ENCODE data around the gene MDH1B. TPM values are rescaled to one million over a fixed set of nuclear protein-coding genes. Genes with fewer than 3 reads are reported as not detected.
A peak's percentile ranks its signal among the peaks of the same experiment; 100 is the strongest.

Gene MDH1B
- total and polyA plus RNA-seq, 8 donors: 0.52 to 7.4 (median 4.7) TPM

- Histone ChIP-seq H3K27ac (no peak overlapping the region), H3K4me3 (no peak overlapping the region), H3K27me3 (no peaks in the 10 kb centered on the region), H3K4me1 (no peaks in the 10 kb centered on the region), H3K36me3 (no peaks in the 10 kb centered on the region), H3K9me3 (no peaks in the 10 kb centered on the region)
- peak in 2 of 4 donors; percentile 46 to 57 for DNase-seq
- intact Hi-C loops (cut with DNase I): loop anchor here in 1 of 2 donors (10.0 kb wide), 2 partner anchors 91 to 781 kb away; no protein-coding TSS in a partner anchor
- peak; percentile 97 for ATAC-seq
- TF ChIP-seq CTCF (IDR thresholded peaks at IDR 0.05): peak; percentile 54 to 65
Measured at GRCh38 chr2:206693399-206694137, 71.6 kb downstream of the MDH1B start.

GRCh38 chr2:206692971-206693370 is 72.2 kb downstream of the MDH1B start:
- no peak for TF ChIP-seq CTCF (IDR thresholded peaks at IDR 0.05)
- intact Hi-C loops (cut with DNase I): loop anchor here in 1 of 2 donors (10.0 kb wide), 2 partner anchors 92 to 782 kb away; no protein-coding TSS in a partner anchor
- no peaks in the 10 kb centered on the region for H3K27me3 ChIP-seq

GRCh38 chr2:206688990-206689389 is 76.1 kb downstream of the MDH1B start:
- Histone ChIP-seq H3K27ac (no peak overlapping the region), H3K27me3 (peaks cover 0 to 5% of the 10 kb centered on the region in 2 donors), H3K9me3 (no peaks in the 10 kb centered on the region), H3K4me1 (no peaks in the 10 kb centered on the region), H3K4me3 (no peak overlapping the region), H3K36me3 (no peaks in the 10 kb centered on the region)
- intact Hi-C loops (cut with DNase I): no loop called here
- no peak for TF ChIP-seq CTCF (IDR thresholded peaks at IDR 0.05)
- ATAC-seq: no peak
- DNase-seq: no peak

More at GRCh38 chr2:206692971-206693370, 72.2 kb downstream of the MDH1B start:
- Histone ChIP-seq H3K36me3 (no peaks in the 10 kb centered on the region), H3K4me1 (no peaks in the 10 kb centered on the region), H3K9me3 (no peaks in the 10 kb centered on the region), H3K27ac (no peak overlapping the region), H3K4me3 (no peak overlapping the region)
- no peak for DNase-seq
- ATAC-seq: no peak

GRCh38 chr2:206688453-206688852 is 76.7 kb downstream of the MDH1B start:
- TF ChIP-seq CTCF (IDR thresholded peaks at IDR 0.05): no peak
- Histone ChIP-seq H3K9me3 (no peaks in the 10 kb centered on the region), H3K27ac (no peak overlapping the region), H3K4me3 (no peak overlapping the region), H3K27me3 (peaks cover 0 to 5% of the 10 kb centered on the region in 2 donors), H3K36me3 (no peaks in the 10 kb centered on the region), H3K4me1 (no peaks in the 10 kb centered on the region)
- ATAC-seq: no peak
- intact Hi-C loops (cut with DNase I): no loop called here
- DNase-seq: no peak

Small RNA genes lying within 50 kb of the gene (microRNA-seq; reads per million reads assigned to microRNA genes)
- gene MIR3130-1 (0 reads per million in 2 donors), gene MIR3130-2 (0 reads per million in 2 donors)

Other genes with a start within 250 kb of the MDH1B start
- gene FAM237A, start 122.8 kb downstream of the MDH1B start, total RNA-seq: not detected
- not detected for gene FAM237A, start 122.8 kb downstream of the MDH1B start, polyA plus RNA-seq (ENCODE audit: insufficient read length in 6 of 6)
- gene DYTN, start 46.9 kb downstream of the MDH1B start, total RNA-seq: under 1 TPM in 1 of 2 donors, not detected in 1; 0.10 TPM
- under 1 TPM in 1 of 6 donors, not detected in 5; 0.27 TPM for gene DYTN, start 46.9 kb downstream of the MDH1B start, polyA plus RNA-seq (ENCODE audit: insufficient read length in 6 of 6)
- 10 to 100 TPM; 21.8 to 26.8 TPM for gene FASTKD2, start 278 bp upstream of the MDH1B start, total RNA-seq
- gene FASTKD2, start 278 bp upstream of the MDH1B start, polyA plus RNA-seq (ENCODE audit: insufficient read length in 6 of 6): 10 to 100 TPM; 35.4 to 41.9 (median 36.5) TPM
- gene CPO, start 174.2 kb upstream of the MDH1B start, total RNA-seq: under 1 TPM; 0.20 to 0.37 TPM
- gene CPO, start 174.2 kb upstream of the MDH1B start, polyA plus RNA-seq (ENCODE audit: insufficient read length in 6 of 6): under 1 TPM in 5 of 6 donors, not detected in 1; 0.46 to 0.69 (median 0.53) TPM